ENCODE results near the gene MT4. TPM values are rescaled to one million over a fixed set of nuclear protein-coding genes. Genes with fewer than 3 reads are reported as not detected.

The MT4 gene
- total and polyA plus RNA-seq, 11 donors: not detected

DNA sequence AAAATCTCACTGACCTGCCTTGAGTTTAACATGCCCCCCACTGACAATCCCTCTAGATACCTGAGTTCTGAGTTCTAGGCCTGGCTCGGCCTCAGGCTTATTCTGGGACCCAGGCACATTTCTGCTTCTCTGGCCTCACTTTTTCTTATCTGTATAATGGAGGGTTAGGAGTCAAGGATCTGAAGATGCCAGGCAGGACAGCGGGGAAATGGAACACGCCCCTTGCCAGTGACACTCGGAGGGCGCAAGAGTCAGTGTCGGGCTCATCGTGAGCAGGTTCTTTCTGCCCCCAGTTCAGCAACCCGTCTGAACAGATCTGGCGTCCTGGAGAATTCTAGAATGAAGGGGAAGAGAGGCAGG, 23.9 kb downstream of the MT4 start:
- no peak for TF ChIP-seq POLR2A (IDR thresholded peaks at IDR 0.05)
- TF ChIP-seq, protein P1, sequence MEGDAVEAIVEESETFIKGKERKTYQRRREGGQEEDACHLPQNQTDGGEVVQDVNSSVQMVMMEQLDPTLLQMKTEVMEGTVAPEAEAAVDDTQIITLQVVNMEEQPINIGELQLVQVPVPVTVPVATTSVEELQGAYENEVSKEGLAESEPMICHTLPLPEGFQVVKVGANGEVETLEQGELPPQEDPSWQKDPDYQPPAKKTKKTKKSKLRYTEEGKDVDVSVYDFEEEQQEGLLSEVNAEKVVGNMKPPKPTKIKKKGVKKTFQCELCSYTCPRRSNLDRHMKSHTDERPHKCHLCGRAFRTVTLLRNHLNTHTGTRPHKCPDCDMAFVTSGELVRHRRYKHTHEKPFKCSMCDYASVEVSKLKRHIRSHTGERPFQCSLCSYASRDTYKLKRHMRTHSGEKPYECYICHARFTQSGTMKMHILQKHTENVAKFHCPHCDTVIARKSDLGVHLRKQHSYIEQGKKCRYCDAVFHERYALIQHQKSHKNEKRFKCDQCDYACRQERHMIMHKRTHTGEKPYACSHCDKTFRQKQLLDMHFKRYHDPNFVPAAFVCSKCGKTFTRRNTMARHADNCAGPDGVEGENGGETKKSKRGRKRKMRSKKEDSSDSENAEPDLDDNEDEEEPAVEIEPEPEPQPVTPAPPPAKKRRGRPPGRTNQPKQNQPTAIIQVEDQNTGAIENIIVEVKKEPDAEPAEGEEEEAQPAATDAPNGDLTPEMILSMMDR (IDR thresholded peaks at IDR 0.05): no peak
- no peaks in the 10 kb centered on the region for H3K36me3 ChIP-seq
- peaks cover 0 to under 1% (median 0%) of the 10 kb centered on the region in 12 donors for H3K9me3 ChIP-seq
- H3K4me1 ChIP-seq: peaks cover 0 to 12% (median 2%) of the 10 kb centered on the region in 12 donors
- intact Hi-C loops (cut with DNase I): no loop called here
- DNase-seq (no peak), ATAC-seq (no peak)
- peak overlapping the region; percentile 17 to 56 (median 46) for H3K4me3 ChIP-seq
- WGBS, 4 donors: 37 to 44% (median 41%) methylated on average over 9 of the region's 9 CpGs
- peaks cover 4 to 32% (median 17%) of the 10 kb centered on the region in 9 donors for H3K27me3 ChIP-seq
- H3K27ac ChIP-seq: no peak overlapping the region

DNA sequence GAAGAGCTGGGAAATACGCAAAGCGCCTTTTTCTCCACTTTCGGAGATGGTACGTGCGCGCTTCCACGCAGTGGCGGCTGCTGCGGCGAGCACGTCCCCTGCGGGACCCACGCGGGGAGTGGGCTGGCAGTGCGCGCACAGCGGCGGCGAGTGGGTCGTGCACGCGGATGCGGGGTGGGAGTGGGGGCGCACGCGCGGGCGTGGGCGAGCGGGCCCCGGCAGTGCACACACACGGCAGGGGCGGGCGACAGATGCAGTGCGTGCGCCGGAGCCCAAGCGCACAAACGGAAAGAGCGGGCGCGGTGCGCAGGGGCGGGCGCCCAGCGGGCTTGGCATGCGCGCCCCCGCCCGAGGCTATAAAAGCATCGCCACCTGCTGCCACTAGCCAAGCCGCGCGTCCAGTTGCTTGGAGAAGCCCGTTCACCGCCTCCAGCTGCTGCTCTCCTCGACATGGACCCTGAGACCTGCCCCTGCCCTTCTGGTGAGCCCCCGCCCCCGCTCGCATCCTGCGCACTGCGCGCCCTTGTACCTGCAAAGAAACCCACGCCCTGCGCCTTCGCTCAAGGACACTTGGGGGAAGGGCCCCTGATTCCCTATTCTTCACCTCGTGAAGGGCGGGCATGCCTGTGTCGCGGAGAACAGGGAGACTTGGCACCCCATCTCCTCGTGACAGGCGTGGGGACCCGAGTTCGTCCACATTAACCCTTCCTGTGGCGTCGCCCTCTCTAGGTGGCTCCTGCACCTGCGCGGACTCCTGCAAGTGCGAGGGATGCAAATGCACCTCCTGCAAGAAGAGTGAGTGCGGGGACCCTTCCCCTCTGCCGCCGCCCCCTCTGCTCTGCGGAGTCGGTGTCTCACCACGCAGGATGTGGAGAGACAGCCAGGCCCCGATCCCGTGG, 24.5 kb downstream of the MT4 start, which contains the start of gene MT3:
MT3 (plus strand) TSS at position 388 of the 899 bp plus-strand sequence; CDS start at position 451, 63 bp downstream.
- no peaks in the 10 kb centered on the region for H3K36me3 ChIP-seq
- intact Hi-C loops (cut with DNase I): no loop called here
- peak in 3 of 4 donors; percentile 42 to 50 (median 47) for ATAC-seq
- H3K27me3 ChIP-seq: peaks cover 4 to 28% (median 17%) of the 10 kb centered on the region in 9 donors
- H3K9me3 ChIP-seq: peaks cover 0 to 7% (median 0%) of the 10 kb centered on the region in 12 donors
- H3K27ac ChIP-seq: no peak within 1 kb of the TSS
- peak in 1 of 5 donors; percentile 35 for DNase-seq
- H3K4me1 ChIP-seq: peaks cover 0 to 12% (median 2%) of the 10 kb centered on the region in 12 donors
- TF ChIP-seq POLR2A (IDR thresholded peaks at IDR 0.05): no peak
- TF ChIP-seq, protein P1 (IDR thresholded peaks at IDR 0.05): no peak
- WGBS, 4 donors: 7 to 15% (median 8%) methylated on average over 33 to 87 of the region's 87 CpGs
- H3K4me3 ChIP-seq: peak within 1 kb of the TSS; percentile 17 to 56 (median 46)

DNA sequence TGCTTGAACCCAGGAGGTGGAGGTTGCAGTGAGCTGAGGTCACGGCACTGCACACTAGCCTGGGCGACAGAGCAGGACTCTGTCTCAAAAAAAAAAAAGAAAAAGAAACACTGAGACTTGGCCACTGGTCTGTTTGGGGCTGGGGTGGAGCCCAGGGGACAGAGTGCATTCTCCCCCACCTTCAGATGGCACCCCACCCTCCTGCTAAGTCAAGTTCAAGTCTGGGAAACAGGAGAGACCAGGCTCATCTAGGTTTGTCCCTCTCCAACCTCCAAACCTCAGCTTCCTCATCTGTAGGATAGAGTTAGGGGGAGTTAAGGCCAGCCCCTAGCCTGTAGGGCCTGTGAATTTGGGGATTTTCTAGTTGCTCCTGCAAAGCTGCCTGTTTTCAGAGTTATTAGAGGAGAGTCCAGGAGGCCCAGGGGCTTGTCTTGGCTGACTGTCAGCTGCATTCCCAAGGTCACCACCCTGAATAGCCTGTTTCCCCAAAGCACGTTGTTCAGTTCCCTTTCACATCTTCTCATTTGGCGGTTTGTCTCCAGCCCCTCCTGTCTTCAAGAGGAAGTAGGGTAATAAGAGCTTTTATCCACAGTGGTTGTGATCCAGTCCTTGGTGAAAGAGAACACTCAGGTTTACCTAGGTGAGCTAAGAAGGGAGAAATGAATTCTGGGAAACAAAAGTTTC, 26.6 kb downstream of the MT4 start:
- H3K4me1 ChIP-seq: peaks cover 0 to 12% (median 2%) of the 10 kb centered on the region in 12 donors

More for the DNA sequence above, 26.6 kb downstream of the MT4 start:
- TF ChIP-seq, protein P1 (IDR thresholded peaks at IDR 0.05): no peak
- TF ChIP-seq POLR2A (IDR thresholded peaks at IDR 0.05): no peak
- 49 to 64% (median 59%) methylated on average over 4 of the region's 4 CpGs for WGBS, 4 donors
- Histone ChIP-seq H3K27me3 (peaks cover 4 to 28% (median 17%) of the 10 kb centered on the region in 9 donors), H3K4me3 (no peak overlapping the region), H3K36me3 (no peaks in the 10 kb centered on the region), H3K9me3 (peaks cover 0 to 7% (median 0%) of the 10 kb centered on the region in 12 donors), H3K27ac (no peak overlapping the region)
- ATAC-seq (no peak), DNase-seq (no peak)
- intact Hi-C loops (cut with DNase I): no loop called here

Measured in heart left ventricle (tissue), 16 donors.